Nucleus accumbens (tissue), 56 donors: Measurements from ENCODE around the gene KIAA1143.

Experiments
- DNase-seq, 56 donors: peaks; one replicate each; lab custom pipeline; 2025; lab: John Stamatoyannopoulos, UW

The KIAA1143 gene

GRCh38 chr3:44761424-44762169 lies at the start of gene KIAA1143, which contains the start of gene KIF15:
TSS of gene KIAA1143 (minus strand) at chr3:44761619. CDS start at chr3:44761602, 17 bp downstream.
TSS of gene KIF15 (plus strand) at chr3:44761794. CDS start at chr3:44761866, 72 bp downstream.
- DNase-seq = peak; percentile 43 to 97 (median 88)

- DNase-seq = no peak
Measured at GRCh38 chr3:44805960-44806359, 44.5 kb upstream of the KIAA1143 start.

- DNase-seq = no peak
Measured at GRCh38 chr3:44803298-44803697, 41.9 kb upstream of the KIAA1143 start.

- no peak for DNase-seq
Measured at GRCh38 chr3:44802011-44802410, 40.6 kb upstream of the KIAA1143 start.

- no peak for DNase-seq
Measured at GRCh38 chr3:44795197-44795596, 33.8 kb upstream of the KIAA1143 start.

GRCh38 chr3:44782891-44783290 lies 21.5 kb upstream of the KIAA1143 start:
- no peak for DNase-seq

GRCh38 chr3:44772099-44772442 lies 10.7 kb upstream of the KIAA1143 start:
- no peak for DNase-seq

- DNase-seq = no peak
Measured at GRCh38 chr3:44771424-44772098, 10.1 kb upstream of the KIAA1143 start.

- DNase-seq = no peak
Measured at GRCh38 chr3:44764248-44764647, 2.8 kb upstream of the KIAA1143 start.

- DNase-seq = no peak
Measured at GRCh38 chr3:44762690-44763089, 1.3 kb upstream of the KIAA1143 start.

- no peak for DNase-seq
Measured at GRCh38 chr3:44762170-44762677, 805 bp upstream of the KIAA1143 start.

- peak in 1 of 56 donors; percentile 43 for DNase-seq
Measured at GRCh38 chr3:44761101-44761423, 357 bp downstream of the KIAA1143 start.

GRCh38 chr3:44734646-44735168 lies 26.7 kb downstream of the KIAA1143 start:
- DNase-seq = no peak

- DNase-seq = peak; percentile 34 to 95 (median 79)
Measured at GRCh38 chr3:44729384-44729910, 32.0 kb downstream of the KIAA1143 start, which contains the start of gene ZNF501. TSS of gene ZNF501 (plus strand) at chr3:44729635. CDS start at chr3:44734422, 4,787 bp downstream.

- DNase-seq = no peak
Measured at GRCh38 chr3:44722103-44722401, 39.4 kb downstream of the KIAA1143 start.

- no peak for DNase-seq
Measured at GRCh38 chr3:44721231-44722102, 40.0 kb downstream of the KIAA1143 start.

GRCh38 chr3:44712455-44713075 lies 48.9 kb downstream of the KIAA1143 start, which contains the start of gene ZNF502:
TSS of gene ZNF502 (plus strand) at chr3:44712660. CDS start at chr3:44720262, 7,602 bp downstream.
- DNase-seq = peak; percentile 10 to 95 (median 81)
